Activated CD8-positive, alpha-beta T cell treated with anti-CD3 and anti-CD28 coated beads, Interleukin-2, amount 10 ng/mL, durations not matched to agents 7 days and 5 days (primary cell): ENCODE data around the gene ANTXR1. TPM values are rescaled to one million over a fixed set of nuclear protein-coding genes. Genes with fewer than 3 reads are reported as not detected.
A peak's percentile ranks its signal among the peaks of the same experiment; 100 is the strongest.

ENCODE experiments used
- ATAC-seq: fragments of 150-1000 bp; cut with Tn5 transposase; one replicate; pipeline ENCODE4 v1.10.0; 2021; ENCODE audit warnings: moderate library complexity
- CTCF ChIA-PET: fragments of 350-600 bp; sonication (Branson Sonifier 250); formaldehyde crosslinking; loops from one replicate; lab custom pipeline; 2021; ENCODE audit warnings: antibody characterized with exemption; lab: Charles Lee
- POLR2A ChIA-PET: fragments of 350-600 bp; sonication (Branson Sonifier 250); formaldehyde crosslinking; loops from one replicate; lab custom pipeline; 2021; ENCODE audit warnings: antibody characterized with exemption; lab: Charles Lee
- DNase-seq: peaks from one replicate; pipeline ENCODE4 v3.0.0-alpha.2; 2020
- H3K27ac Mint-ChIP-seq: one replicate; pipeline ENCODE4 v1.8.0; 2021; ENCODE audit warnings: mild to moderate bottlenecking, mixed read lengths
- H3K27me3 Mint-ChIP-seq: one replicate; pipeline ENCODE4 v1.8.0; 2021; ENCODE audit warnings: low read depth, mixed read lengths
- H3K36me3 Mint-ChIP-seq: one replicate; pipeline ENCODE4 v1.8.0; 2021; ENCODE audit warnings: low read depth, mixed read lengths
- H3K4me1 Mint-ChIP-seq: one replicate; pipeline ENCODE4 v1.8.0; 2021; ENCODE audit warnings: low read depth, mixed read lengths
- H3K4me3 Mint-ChIP-seq: one replicate; pipeline ENCODE4 v1.8.0; 2021; ENCODE audit warnings: mild to moderate bottlenecking, mixed read lengths
- H3K9me3 Mint-ChIP-seq: one replicate; pipeline ENCODE4 v1.8.0; 2022; ENCODE audit warnings: mixed read lengths; ENCODE audit not compliant: insufficient read depth
- total RNA-seq, 2 experiments: library from RNA; stranded (reverse); gene quantifications; one replicate each; pipeline ENCODE4 v1.2.3, GENCODE V29; 2021

Gene ANTXR1
- under 1 TPM in 1 of 2 experiments, not detected in 1; 0.05 TPM for total RNA-seq

DNA sequence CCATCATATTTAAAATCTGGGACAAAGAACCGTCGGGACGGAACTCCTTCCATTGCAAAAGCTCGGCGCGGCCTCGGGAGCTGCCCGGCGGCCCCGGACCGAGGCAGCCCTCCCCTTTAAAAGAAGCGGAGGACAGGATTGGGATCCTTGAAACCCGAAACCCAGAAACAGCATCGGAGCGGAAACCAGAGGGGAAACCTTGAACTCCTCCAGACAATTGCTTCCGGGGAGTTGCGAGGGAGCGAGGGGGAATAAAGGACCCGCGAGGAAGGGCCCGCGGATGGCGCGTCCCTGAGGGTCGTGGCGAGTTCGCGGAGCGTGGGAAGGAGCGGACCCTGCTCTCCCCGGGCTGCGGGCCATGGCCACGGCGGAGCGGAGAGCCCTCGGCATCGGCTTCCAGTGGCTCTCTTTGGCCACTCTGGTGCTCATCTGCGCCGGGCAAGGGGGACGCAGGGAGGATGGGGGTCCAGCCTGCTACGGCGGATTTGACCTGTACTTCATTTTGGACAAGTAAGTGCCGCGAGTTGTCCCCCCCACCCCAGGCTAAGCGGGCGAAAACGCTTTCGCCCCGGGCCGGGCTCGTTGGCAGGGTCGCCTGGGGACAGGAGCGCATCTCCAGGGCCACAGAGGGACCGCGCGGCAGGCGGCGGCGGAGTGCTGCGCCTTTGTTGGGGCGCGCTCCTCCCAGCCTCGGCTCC is at the start of gene ANTXR1:
Gene ANTXR1 (plus strand): TSS at position 38 of the 698 bp plus-strand sequence. CDS start 321 bp downstream, at position 359.
- DNase-seq (no peak), ATAC-seq (peak; percentile 81)
- peak within 1 kb of the TSS; percentile 58 for H3K4me3 Mint-ChIP-seq
- no peaks in the 10 kb centered on the region for H3K36me3 Mint-ChIP-seq
- CTCF ChIA-PET: interaction anchor here (0.6 to 1.7 kb wide), 7 partner anchors 11 to 293 kb away, joined by 3 to 4 read pairs (median 3); no protein-coding TSS in a partner anchor
- H3K27me3 Mint-ChIP-seq: peaks cover 67% of the 10 kb centered on the region
- POLR2A ChIA-PET: no interaction called here
- H3K9me3 Mint-ChIP-seq: no peaks in the 10 kb centered on the region
- no peak within 1 kb of the TSS for H3K27ac Mint-ChIP-seq
- peaks cover 12% of the 10 kb centered on the region for H3K4me1 Mint-ChIP-seq

DNA sequence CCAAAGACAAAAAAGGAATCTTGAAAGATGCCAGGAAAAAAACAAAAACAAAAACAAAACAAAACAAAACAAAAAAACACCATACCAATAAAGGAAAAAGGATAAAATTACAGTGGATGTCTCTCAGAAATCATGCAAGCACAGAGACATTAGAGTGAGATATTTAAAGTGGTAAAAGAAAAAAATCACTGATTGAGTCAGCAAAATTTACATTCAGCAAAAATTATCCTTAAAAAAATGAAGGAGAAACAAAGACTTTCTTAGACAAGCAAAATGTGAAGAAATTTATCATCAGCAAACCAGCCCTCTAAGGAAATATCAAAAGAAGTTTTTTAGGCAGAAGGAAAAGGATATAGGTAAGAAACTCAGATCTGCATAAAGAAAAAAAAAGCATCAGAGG is 48.7 kb upstream of the ANTXR1 start:
- H3K9me3 Mint-ChIP-seq: no peaks in the 10 kb centered on the region
- no peak overlapping the region for H3K4me3 Mint-ChIP-seq
- no peaks in the 10 kb centered on the region for H3K4me1 Mint-ChIP-seq
- peaks cover 26% of the 10 kb centered on the region for H3K27me3 Mint-ChIP-seq
- ChIA-PET POLR2A (no interaction called here), CTCF (no interaction called here)
- ATAC-seq (no peak), DNase-seq (no peak)
- H3K36me3 Mint-ChIP-seq: no peaks in the 10 kb centered on the region
- no peak overlapping the region for H3K27ac Mint-ChIP-seq

DNA sequence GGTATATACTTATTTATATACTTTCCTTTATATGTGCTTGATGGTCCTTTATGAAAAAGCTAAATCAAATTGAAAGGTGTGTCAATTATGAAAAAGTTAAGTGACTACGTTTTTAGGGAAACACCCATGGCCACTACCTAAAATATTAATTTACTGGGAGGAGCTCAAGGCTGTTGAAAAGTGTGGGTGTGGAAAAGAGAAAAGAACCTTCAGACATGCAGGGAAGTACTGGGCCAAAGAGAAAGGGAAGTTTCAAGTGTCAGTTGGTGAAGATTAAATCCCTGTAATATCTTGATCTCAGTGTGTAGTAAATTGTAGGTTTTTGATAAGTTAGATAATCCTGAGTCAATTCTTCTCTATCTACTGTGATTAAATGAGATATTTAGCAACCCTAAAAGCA is 44.8 kb upstream of the ANTXR1 start:
- CTCF ChIA-PET: interaction anchor here (1.0 to 1.3 kb wide), 2 partner anchors 25 to 43 kb away, joined by 3 read pairs; no protein-coding TSS in a partner anchor
- ATAC-seq (no peak), DNase-seq (no peak)
- POLR2A ChIA-PET: no interaction called here
- Mint-ChIP-seq H3K4me1 (no peaks in the 10 kb centered on the region), H3K27me3 (peaks cover 27% of the 10 kb centered on the region), H3K4me3 (no peak overlapping the region), H3K36me3 (no peaks in the 10 kb centered on the region), H3K9me3 (no peaks in the 10 kb centered on the region), H3K27ac (no peak overlapping the region)

DNA sequence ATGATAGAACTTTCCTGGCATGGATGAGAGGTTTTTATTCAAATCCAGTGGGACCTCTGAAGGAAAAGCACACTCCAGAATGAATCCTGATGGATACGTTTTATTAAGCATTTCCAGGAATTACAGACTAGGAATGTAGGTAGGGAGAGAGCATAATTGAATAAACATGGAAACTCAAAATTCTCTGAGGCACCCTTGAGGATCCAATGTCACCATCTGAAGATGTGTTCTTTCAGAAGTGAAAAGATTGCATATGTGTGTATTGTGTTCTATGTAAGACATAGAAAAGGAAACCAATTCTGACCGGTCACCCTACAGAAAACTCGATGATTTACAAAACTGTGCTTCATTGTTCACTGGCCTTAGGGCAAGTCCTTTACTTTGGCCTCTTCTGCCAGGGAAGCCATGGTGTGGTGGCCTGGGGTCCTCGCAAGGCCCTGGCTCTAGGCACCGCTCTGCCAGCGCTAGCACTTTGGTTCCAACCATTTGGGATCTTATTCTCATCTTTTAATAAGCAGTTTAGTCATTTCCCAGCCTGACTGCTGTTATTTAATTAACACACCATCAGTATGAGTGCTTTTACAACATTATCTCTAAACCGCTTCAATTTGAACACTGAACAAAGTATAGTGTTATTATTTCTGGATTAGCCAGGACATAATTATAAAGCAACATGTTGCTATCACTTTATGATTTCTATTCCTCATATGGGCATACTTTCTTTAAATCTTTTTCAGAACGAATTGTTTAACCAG is 43.1 kb upstream of the ANTXR1 start:
- POLR2A ChIA-PET: no interaction called here
- DNase-seq (no peak), ATAC-seq (no peak)
- CTCF ChIA-PET: no interaction called here
- no peak overlapping the region for H3K4me3 Mint-ChIP-seq
- H3K27me3 Mint-ChIP-seq: peaks cover 25% of the 10 kb centered on the region
- no peaks in the 10 kb centered on the region for H3K36me3 Mint-ChIP-seq
- no peaks in the 10 kb centered on the region for H3K4me1 Mint-ChIP-seq
- no peaks in the 10 kb centered on the region for H3K9me3 Mint-ChIP-seq
- H3K27ac Mint-ChIP-seq: no peak overlapping the region

DNA sequence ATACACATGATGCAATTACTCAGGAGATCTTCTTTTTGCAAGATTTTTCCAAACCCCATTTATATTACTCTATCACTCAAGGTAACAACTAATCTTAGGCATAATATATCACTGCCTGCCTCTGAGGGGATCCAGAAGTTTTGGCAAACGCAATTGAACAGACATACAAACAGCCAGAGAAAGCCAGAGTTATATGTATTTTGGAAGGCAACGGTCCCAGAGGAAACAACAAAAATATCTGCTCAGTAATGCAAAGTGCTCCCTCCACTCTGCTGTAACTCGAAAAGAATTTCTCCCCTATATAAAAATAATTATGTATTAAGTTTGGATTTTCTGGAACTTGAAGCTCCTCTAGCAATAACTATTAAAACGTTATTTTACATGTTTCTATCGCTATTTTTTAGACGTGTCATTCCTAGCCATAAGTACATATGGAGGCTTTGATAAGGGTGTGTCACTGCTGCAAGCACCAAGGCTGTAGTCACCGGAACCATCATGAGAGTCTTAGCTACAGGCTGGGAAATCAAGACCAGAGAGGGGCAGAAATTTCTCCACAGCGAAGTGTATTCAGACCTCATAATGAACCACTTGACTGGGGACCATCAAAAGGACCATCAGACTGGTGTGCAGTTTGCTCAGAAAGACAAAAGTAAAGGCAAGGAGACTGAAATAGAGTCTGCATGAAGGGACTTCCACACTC is 42.3 kb upstream of the ANTXR1 start:
- no peak for DNase-seq
- Mint-ChIP-seq H3K36me3 (no peaks in the 10 kb centered on the region), H3K27me3 (peaks cover 30% of the 10 kb centered on the region), H3K27ac (no peak overlapping the region), H3K9me3 (no peaks in the 10 kb centered on the region), H3K4me1 (no peaks in the 10 kb centered on the region), H3K4me3 (no peak overlapping the region)
- no peak for ATAC-seq
- ChIA-PET CTCF (no interaction called here), POLR2A (no interaction called here)

DNA sequence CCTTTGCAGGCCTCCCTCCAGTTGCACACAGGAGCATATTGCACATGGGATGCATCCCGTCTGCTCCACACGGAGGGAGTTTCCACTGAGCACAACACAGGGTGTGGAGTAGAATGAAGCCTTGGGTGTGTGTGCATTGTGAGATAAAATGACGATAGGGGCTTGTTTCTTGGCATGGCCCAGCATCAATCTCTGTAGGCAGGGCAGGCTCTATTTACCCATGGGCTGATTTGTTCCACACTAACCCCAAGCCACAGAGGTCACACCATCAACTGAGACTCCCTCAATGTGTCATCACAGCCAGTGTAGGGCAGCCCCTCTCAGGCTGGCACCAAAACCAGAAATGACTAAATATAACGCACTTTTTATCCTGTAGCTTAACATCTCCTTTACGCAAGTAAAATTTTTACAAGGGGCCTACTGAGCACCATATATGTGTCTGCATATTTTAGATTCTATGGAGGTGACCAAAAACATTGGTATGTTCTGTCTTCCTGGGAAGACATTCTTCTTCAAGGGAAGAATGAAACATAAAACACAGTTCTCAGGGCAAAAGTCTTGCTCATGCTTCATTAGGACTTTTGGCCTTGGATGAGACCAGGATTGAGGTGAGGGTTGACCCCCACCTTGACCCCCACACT is 41.3 kb upstream of the ANTXR1 start:
- H3K4me1 Mint-ChIP-seq: no peaks in the 10 kb centered on the region
- no peak overlapping the region for H3K27ac Mint-ChIP-seq
- H3K36me3 Mint-ChIP-seq: no peaks in the 10 kb centered on the region
- ChIA-PET POLR2A (no interaction called here), CTCF (no interaction called here)
- H3K4me3 Mint-ChIP-seq: no peak overlapping the region
- ATAC-seq (no peak), DNase-seq (no peak)
- peaks cover 29% of the 10 kb centered on the region for H3K27me3 Mint-ChIP-seq
- no peaks in the 10 kb centered on the region for H3K9me3 Mint-ChIP-seq

DNA sequence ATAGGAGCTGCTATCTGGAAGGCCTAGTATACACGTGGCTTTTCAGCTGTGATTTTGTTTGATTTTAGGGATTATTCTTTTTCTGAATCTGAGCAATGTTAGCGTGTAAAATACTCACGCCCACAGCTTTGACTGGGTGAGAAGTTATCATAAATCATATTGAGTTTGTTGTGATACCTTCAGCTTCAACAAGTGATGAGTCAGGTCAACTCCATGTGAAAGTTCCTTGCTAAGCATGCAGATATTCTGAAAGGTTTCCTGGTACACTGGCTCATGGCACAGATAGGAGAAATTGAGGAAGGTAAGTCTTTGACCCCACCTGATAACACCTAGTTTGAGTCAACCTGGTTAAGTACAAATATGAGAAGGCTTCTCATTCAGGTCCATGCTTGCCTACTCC is 38.7 kb upstream of the ANTXR1 start, which contains the start of gene GKN1:
Gene GKN1 (plus strand): TSS at position 386 of the 400 bp plus-strand sequence. CDS start 42 bp downstream, outside the sequence.
- ChIA-PET POLR2A (no interaction called here), CTCF (interaction anchor here (0.7 to 1.2 kb wide), 2 partner anchors 31 to 387 kb away, joined by 3 read pairs; no protein-coding TSS in a partner anchor)
- Mint-ChIP-seq H3K27me3 (peaks cover 36% of the 10 kb centered on the region), H3K27ac (no peak within 1 kb of the TSS), H3K36me3 (no peaks in the 10 kb centered on the region), H3K9me3 (no peaks in the 10 kb centered on the region), H3K4me1 (peaks cover 3% of the 10 kb centered on the region), H3K4me3 (no peak within 1 kb of the TSS)
- ATAC-seq: no peak
- DNase-seq: no peak

DNA sequence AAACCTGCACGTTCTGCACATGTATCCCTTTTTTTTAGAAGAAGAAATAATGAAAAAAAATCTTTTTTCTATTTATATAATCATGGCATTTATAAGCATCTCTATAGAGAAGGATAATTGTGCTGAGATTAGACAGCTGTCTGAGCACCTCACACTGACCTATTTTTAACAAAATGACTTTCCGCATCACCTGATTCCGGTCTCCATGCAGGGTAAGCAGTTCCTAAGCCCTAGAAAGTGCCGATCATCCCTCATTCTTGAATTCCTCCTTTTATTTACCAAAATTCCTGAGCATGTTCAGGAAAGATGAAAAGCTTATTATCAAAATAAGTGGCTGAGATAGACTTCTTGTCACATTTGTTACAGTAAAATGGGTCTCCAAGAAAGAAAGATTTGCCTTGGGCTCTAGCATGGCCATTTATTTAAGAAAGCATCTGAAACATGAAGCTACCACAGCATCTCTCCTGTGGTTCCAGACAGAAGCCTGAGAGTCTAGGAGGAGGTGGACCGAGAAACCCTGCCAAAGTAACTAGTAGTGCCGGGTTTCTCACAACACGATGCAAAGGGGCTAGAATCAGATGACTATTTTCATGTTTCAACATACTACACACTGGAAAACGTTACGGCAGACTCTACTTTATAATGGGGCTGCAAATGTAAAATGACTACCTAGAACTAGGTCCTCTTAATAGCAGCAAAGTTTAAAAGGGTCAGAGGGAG is 37.9 kb upstream of the ANTXR1 start:
- no peaks in the 10 kb centered on the region for H3K36me3 Mint-ChIP-seq
- no peak for DNase-seq
- POLR2A ChIA-PET: interaction anchor here (0.5 kb wide), 1 partner anchor 21 kb away, joined by 6 read pairs; no protein-coding TSS in a partner anchor
- peaks cover 3% of the 10 kb centered on the region for H3K4me1 Mint-ChIP-seq
- no peak for ATAC-seq
- no peaks in the 10 kb centered on the region for H3K9me3 Mint-ChIP-seq
- H3K27me3 Mint-ChIP-seq: peaks cover 41% of the 10 kb centered on the region
- no peak overlapping the region for H3K4me3 Mint-ChIP-seq
- CTCF ChIA-PET: interaction anchor here (1.2 to 1.3 kb wide), 3 partner anchors 31 to 37 kb away, joined by 3 to 4 read pairs (median 3); no protein-coding TSS in a partner anchor
- no peak overlapping the region for H3K27ac Mint-ChIP-seq

DNA sequence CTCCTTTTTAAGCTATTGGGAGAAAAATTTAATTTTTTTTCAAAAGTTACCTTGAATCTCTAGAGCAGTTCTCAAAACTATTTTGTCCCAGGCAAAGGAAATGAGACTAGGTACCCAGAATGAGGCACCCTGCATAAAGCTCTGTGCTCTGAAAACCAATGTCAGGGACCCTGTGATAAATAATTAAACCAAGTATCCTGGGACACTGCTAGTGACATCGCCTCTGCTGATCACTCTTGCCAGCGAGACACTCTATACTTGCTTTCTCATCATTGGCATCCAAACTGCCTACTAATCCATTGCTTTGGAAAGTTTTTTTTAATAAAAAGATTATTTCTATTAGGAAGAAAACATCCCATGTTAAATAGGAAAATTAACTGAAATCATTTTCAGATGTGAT is 37.1 kb upstream of the ANTXR1 start:
- ATAC-seq (no peak), DNase-seq (no peak)
- Mint-ChIP-seq H3K36me3 (no peaks in the 10 kb centered on the region), H3K27me3 (peaks cover 44% of the 10 kb centered on the region), H3K4me1 (peaks cover 3% of the 10 kb centered on the region), H3K27ac (no peak overlapping the region), H3K9me3 (no peaks in the 10 kb centered on the region), H3K4me3 (no peak overlapping the region)
- CTCF ChIA-PET: interaction anchor here (1.2 to 1.3 kb wide), 2 partner anchors 32 to 37 kb away, joined by 3 to 4 read pairs; no protein-coding TSS in a partner anchor
- POLR2A ChIA-PET: interaction anchor here (0.5 kb wide), 1 partner anchor 21 kb away, joined by 6 read pairs; no protein-coding TSS in a partner anchor

DNA sequence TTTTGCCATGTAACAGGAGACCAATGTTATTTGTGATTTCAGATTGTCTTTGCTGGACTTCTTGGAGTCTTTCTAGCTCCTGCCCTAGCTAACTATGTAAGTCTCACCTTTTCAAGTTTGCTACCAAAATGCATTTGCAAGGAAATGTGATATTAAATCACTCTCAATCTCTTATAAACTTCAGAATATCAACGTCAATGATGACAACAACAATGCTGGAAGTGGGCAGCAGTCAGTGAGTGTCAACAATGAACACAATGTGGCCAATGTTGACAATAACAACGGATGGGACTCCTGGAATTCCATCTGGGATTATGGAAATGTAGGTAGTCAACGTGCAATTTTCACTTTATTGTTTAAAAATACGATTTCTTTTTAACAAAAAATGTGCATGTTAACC is 35.5 kb upstream of the ANTXR1 start:
- Mint-ChIP-seq H3K9me3 (no peaks in the 10 kb centered on the region), H3K36me3 (no peaks in the 10 kb centered on the region), H3K27ac (no peak overlapping the region), H3K27me3 (peaks cover 49% of the 10 kb centered on the region), H3K4me1 (peaks cover 3% of the 10 kb centered on the region), H3K4me3 (no peak overlapping the region)
- DNase-seq (no peak), ATAC-seq (no peak)
- CTCF ChIA-PET: no interaction called here
- POLR2A ChIA-PET: no interaction called here

DNA sequence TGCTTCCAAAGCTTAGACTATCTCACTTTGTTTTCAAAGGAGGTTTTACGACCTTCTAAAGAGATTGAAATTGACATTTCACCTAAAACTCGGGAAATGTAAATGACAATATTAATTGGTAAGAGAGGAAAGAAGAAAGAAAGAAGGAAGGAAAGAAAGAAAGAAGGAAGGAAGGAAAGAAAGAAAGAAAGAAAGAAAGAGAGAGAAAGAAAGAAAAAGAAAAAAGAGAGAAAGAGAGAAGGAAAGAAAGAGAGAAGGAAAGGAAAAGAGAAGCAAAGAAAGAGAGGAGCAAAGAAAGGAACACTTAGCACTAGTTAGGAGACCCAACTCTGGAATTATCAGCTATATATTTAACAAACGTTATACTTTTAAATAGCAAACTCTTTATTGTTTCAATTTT is 34.9 kb upstream of the ANTXR1 start:
- Mint-ChIP-seq H3K4me3 (no peak overlapping the region), H3K9me3 (no peaks in the 10 kb centered on the region), H3K27ac (no peak overlapping the region), H3K27me3 (peaks cover 49% of the 10 kb centered on the region), H3K36me3 (no peaks in the 10 kb centered on the region), H3K4me1 (peaks cover 3% of the 10 kb centered on the region)
- DNase-seq (no peak), ATAC-seq (no peak)
- CTCF ChIA-PET: no interaction called here
- POLR2A ChIA-PET: no interaction called here
